Measurements from ENCODE around the gene SAMD9.

SAMD9 gene

DNA sequence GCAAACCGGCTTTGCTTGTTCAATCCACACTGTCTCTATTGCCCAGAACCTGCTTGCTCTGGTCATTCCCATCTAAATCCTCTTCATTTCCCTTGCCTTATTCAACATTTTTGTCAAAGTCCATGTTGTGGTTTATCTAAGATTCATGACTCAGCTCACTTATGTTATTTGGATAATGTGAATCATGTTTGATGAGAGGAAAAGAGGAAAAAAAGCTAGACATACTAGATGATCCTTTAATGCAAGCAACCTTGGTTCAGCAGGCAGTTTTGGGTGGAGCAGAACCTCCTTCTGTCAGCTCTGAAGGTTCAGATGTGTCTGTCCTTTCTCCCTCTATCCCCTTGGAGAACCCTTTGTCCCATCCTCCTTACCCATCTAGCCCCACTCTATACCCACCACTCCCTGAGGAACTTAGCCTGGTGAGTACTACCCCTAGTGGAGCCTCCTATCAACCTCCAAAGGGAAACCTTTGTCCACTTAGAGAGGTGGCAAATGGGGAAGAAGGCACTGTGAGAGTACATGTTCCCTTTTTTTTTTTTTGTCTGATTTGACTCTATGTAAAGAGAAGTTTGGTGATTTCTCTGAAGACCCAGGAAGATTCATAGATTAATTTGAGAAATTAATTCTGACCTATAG is 32.5 kb upstream of the SAMD9 start:
- TF ChIP-seq, protein P1, sequence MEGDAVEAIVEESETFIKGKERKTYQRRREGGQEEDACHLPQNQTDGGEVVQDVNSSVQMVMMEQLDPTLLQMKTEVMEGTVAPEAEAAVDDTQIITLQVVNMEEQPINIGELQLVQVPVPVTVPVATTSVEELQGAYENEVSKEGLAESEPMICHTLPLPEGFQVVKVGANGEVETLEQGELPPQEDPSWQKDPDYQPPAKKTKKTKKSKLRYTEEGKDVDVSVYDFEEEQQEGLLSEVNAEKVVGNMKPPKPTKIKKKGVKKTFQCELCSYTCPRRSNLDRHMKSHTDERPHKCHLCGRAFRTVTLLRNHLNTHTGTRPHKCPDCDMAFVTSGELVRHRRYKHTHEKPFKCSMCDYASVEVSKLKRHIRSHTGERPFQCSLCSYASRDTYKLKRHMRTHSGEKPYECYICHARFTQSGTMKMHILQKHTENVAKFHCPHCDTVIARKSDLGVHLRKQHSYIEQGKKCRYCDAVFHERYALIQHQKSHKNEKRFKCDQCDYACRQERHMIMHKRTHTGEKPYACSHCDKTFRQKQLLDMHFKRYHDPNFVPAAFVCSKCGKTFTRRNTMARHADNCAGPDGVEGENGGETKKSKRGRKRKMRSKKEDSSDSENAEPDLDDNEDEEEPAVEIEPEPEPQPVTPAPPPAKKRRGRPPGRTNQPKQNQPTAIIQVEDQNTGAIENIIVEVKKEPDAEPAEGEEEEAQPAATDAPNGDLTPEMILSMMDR (IDR thresholded peaks at IDR 0.05; ENCODE audit: insufficient read depth, low read depth, low read length, missing control alignments) = no peak
- DNase-seq (ENCODE audit: low read depth) = peak; percentile 49
- H3K4me3 ChIP-seq (ENCODE audit: low read length) = no peak overlapping the region

DNA sequence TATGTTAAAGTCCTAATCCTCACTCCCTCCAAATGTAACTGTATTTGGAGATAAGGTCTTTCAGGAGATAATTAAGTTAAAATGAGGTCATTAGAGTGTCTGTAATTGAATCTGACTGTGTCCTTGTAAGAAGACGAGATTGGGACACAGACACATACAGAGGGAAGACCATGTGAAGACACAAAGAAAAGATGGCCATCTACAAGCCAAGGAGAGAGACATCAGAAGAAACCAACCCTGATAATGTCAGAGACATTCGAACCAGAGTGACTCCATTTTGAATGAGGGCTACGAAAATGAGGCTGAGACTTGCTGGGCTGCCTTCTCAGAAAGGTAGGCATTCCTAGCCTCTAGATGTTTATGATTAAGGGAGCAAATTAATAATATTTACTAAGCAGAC is 30.9 kb upstream of the SAMD9 start:
- TF ChIP-seq, protein P1 (IDR thresholded peaks at IDR 0.05; ENCODE audit: insufficient read depth, low read depth, low read length, missing control alignments) = no peak
- no peak overlapping the region for H3K4me3 ChIP-seq (ENCODE audit: low read length)
- no peak for DNase-seq (ENCODE audit: low read depth)

DNA sequence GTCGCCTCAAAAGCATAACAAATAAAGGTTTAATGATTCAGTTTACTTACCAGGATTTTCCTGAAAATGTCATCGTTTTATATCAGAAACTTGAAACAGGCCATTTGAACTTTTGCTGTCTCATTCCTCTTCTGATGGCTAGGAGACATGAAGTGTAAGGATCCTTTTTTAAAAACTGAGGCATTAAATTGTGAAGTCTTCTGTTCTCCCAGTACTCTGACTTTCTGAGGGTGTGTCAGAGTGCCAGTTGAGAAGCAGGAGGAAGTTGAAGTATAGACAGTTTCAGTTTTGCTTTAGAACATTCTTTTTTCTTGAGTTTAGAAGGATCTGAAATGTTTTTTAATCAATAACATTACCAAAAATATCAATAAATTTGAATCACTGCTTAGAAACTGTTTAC is 30.4 kb upstream of the SAMD9 start, which contains the start of gene SAMD9L:
Gene SAMD9L (minus strand): TSS at position 242 of the 400 bp plus-strand sequence. CDS start 12,414 bp downstream, outside the sequence.
- TF ChIP-seq, protein P1 (IDR thresholded peaks at IDR 0.05; ENCODE audit: insufficient read depth, low read depth, low read length, missing control alignments) = no peak
- peak within 1 kb of the TSS; percentile 0 for H3K4me3 ChIP-seq (ENCODE audit: low read length)
- peak; percentile 20 for DNase-seq (ENCODE audit: low read depth)

DNA sequence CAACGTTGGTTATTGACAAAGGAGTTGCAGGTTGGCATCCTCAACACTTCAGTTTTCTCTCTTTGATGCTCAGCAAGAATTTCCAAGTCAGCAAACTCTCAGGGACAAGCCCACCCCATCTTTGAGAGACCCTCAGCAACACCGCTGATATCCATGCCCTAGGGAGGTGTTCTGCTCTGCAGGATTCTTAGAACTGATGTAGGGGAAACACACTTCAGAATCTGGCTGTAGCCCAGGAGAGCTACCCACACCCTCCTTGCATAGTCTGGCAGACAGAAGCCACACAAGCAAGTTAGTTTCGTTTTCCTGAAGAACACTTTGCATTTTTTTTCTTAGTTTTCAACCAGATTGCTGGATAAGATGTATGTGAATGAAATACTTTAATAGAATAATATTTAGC is 29.6 kb upstream of the SAMD9 start:
- peak; percentile 21 for DNase-seq (ENCODE audit: low read depth)
- H3K4me3 ChIP-seq (ENCODE audit: low read length) = peak overlapping the region; percentile 0
- TF ChIP-seq, protein P1 (IDR thresholded peaks at IDR 0.05; ENCODE audit: insufficient read depth, low read depth, low read length, missing control alignments) = no peak

DNA sequence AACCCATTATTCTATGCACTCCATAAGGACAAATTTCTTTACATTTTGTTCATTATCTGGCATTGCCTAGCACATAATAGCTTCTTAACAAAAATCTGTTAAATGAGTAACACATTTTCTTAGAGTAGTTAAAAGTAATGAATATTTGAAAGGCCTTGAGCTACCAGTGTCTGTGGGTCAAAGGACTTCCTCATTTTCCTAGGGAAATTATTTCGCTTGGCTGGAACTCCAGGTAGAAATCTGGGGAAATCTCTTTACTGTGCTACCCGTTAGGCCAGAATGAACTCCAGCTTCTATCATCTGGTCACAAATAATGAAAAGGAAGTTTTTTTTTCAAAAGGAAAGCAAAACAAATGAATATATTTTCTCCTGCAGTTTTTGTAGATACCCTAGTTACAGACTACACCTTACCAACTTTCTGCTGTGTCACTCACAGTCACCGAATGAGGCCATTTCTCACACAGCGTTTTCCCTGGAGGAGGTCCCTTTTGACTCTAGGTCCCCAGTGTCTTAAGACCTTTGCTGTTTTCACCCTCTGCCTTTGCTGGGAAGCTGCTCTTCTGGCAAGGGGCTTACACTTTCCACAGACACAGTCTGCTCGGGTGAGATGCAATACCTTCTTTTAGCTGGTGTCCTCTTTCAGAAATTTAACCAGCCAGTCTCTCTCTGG is 28.8 kb upstream of the SAMD9 start:
- TF ChIP-seq, protein P1 (IDR thresholded peaks at IDR 0.05; ENCODE audit: insufficient read depth, low read depth, low read length, missing control alignments) = no peak
- H3K4me3 ChIP-seq (ENCODE audit: low read length) = no peak overlapping the region
- no peak for DNase-seq (ENCODE audit: low read depth)

DNA sequence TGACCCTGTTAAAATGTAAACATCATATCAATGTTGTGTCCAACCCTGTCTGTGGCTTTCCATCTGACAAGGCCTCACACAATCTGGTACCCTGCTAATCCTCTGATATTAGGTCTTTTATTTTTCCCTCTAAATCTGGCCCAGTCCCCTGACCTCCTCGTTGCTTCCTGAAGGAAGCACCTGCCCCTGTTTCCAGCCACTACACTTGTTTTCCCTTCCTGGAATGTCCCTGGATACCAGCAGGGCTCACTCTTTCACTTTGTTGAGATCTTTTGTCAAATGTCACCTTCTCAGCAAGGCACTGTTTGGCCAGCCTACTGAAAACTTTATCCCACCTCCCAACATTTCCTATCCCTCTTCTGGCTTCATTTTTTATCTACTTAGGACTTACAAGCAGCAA is 28.3 kb upstream of the SAMD9 start:
- no peak for DNase-seq (ENCODE audit: low read depth)
- TF ChIP-seq, protein P1 (IDR thresholded peaks at IDR 0.05; ENCODE audit: insufficient read depth, low read depth, low read length, missing control alignments) = no peak

More for the DNA sequence above, 28.3 kb upstream of the SAMD9 start:
- H3K4me3 ChIP-seq (ENCODE audit: low read length) = no peak overlapping the region

Measured in epithelial cell of esophagus (primary cell).